GM12873 (cell line): ENCODE results near the gene SFT2D3.

Experiments used
- TF ChIP-seq, protein P1 (sequence below): IDR thresholded peaks from 2 replicates; pipeline ENCODE4 v1.5.1; 2012; ENCODE audit warnings: low read depth, mild to moderate bottlenecking, moderate library complexity, low read length, control low read depth; ENCODE audit not compliant: insufficient read depth; ENCODE audit errors: missing control alignments

Gene SFT2D3

DNA sequence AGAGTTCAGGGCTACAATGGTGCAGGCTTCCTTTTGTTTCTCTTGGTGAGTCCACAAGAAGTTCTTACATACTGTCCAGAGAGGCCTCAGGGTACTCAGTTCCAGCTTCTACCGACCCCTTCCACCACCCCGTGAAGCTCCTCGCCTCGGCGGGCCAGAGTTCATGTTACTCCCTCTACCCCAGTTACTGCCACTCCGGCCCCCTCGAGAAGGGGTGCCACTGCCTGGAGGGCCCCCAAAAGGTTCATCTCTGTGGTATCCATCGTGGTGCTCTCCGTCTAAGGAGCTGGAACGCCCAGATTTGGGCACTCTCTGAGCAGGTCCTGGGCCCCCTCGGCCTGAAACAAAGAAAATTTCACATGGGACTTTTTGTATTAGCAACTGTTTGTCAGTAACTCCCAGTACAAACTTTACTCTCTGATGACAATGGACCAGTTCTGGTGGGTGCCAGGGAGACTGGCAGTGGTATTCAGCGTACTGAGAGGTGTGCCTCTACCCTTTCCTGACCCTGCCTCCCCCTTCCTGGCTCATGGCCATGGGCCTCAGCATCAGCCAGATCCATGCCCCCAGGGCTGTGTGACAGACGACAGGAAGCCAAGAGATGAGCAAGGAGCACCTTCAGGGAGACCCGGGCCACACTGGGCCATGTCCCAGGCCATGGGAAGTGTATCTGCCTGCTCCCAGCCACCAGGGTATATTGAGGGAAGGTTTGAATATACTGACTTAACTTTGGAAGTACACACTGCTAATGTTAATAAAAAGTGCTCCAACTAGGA, 5.1 kb downstream of the SFT2D3 start:
- TF ChIP-seq, protein P1, sequence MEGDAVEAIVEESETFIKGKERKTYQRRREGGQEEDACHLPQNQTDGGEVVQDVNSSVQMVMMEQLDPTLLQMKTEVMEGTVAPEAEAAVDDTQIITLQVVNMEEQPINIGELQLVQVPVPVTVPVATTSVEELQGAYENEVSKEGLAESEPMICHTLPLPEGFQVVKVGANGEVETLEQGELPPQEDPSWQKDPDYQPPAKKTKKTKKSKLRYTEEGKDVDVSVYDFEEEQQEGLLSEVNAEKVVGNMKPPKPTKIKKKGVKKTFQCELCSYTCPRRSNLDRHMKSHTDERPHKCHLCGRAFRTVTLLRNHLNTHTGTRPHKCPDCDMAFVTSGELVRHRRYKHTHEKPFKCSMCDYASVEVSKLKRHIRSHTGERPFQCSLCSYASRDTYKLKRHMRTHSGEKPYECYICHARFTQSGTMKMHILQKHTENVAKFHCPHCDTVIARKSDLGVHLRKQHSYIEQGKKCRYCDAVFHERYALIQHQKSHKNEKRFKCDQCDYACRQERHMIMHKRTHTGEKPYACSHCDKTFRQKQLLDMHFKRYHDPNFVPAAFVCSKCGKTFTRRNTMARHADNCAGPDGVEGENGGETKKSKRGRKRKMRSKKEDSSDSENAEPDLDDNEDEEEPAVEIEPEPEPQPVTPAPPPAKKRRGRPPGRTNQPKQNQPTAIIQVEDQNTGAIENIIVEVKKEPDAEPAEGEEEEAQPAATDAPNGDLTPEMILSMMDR = no peak

DNA sequence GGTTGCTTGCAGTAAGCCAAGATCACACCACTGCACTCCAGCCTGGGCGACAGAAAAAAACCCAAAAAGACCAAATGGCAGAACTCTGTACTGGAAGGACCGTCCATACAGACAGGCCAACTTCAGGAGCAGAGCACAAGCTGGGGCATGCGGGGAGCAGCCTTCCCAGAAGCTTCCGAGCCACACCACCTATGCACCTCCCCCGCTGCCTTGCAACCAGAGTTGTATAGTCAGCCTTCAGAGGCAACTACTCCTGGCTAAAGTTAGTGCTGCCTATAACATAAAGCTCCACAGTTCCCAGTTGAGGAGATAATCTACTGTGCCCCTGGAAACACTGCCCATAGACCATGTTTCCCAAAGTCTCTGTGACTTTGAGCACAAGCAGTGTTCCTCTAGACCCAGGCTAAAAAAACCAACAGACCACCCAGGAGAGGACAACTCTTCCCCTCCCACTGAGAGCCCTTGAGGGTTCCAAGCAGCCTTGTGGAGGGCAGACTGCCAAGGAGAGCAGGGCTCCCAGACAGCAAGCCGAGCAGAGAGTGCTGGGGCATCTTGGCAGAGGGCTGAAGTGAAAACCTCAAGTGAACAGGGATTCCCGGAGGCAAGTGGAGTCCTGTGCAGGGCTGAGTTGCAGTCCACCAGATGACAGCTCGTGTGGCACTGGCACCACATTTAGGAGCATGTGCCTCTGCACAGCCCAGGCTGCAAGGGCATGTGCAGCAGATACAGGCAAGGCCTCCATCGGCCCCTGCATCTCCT, 6.8 kb downstream of the SFT2D3 start:
- TF ChIP-seq, protein P1 = no peak

DNA sequence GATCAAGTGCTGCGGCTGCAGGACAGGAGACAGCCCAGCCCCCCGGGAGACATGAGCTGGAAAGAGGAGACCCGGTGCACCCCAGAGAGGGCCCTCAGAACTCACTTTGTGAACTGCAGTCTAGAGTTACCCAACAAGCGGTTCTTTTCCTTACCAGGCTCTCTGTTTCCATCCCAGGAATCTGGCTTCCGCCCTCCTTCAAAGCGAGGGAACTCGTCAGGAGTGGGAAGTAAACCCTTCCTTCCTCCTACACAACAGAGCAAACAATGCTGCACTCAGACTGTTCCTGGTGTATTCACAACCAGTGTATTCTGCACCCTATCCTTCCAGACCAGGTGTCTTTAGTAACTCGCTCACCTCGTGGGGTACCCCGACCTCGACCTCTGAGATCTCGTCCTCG, 8.0 kb downstream of the SFT2D3 start:
- TF ChIP-seq, protein P1 = no peak

DNA sequence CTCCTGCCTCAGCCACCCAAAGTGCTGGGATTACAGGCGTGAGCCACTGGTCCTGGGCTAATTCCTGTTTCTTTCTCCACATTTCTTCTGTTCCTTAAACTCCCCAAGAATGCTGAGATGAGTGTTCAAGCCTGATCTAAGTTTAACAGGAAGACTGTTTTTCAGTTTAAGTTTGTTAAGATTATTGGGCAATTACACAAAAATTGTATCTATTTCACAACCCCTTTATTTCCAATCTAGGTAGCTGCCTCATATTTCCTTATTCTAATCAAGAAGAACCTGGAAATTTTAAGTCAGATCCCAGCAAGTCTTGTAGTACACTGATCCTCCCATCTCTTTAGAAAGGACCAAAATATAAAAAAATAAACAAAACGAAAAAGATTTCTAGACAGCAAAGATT, 11.7 kb downstream of the SFT2D3 start:
- TF ChIP-seq, protein P1 = no peak

GRCh38 chr2:127713562-127713961, 12.3 kb downstream of the SFT2D3 start:
- TF ChIP-seq, protein P1 = no peak

DNA sequence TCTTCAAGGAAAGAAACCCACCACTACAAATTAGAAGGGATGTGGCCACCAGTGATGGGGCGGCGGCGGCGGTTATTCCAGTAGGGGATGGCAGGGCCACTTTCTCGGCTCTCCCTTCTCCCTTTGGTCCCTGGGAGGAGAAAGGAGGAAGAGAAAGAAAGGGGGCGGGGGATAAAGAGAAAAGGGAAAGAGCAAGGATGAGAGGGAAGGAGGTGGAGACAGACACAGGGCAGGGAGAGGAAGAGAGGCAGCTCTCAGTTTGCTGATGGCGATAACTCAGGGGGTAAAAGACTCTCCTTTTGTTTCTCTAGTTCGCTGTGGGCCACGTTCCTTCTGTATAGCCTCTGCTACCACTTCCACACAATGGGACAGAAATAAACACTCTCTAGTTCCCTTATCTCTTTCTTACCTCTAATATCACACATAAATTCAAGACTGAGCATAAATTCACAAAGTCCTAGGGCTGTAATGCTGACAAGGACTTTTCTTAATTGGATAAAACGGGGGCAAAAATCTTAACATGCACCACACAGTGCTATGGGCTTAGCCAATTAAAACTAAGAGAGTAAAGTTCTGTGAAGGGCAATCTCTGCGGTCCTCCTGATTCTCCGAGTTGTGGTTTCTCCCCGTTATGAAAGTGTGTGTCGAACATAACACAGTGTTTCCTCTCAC, 14.6 kb downstream of the SFT2D3 start:
- TF ChIP-seq, protein P1 = no peak

GRCh38 chr2:127718271-127718670, 17.0 kb downstream of the SFT2D3 start:
- TF ChIP-seq, protein P1 = no peak
